ENCODE measurements around the gene LARGE1. TPM values are rescaled to one million over a fixed set of nuclear protein-coding genes. Genes with fewer than 3 reads are reported as not detected.

Gene LARGE1
- total and polyA plus RNA-seq, 9 of the 15 experiments (the other 6 are each of a cell fraction or from before 2014, with no cell fraction given), result 0.01 to 0.66 (median 0.14) TPM; not detected in 2

- peak; percentile 33; the same call in 1 of the 2 replicates for TF ChIP-seq CBFA2T3 (IDR thresholded peaks at IDR 0.05)
- TF ChIP-seq GTF2F1 (IDR thresholded peaks at IDR 0.05; ENCODE audit: low read depth, low read length), result no peak
Observed at GRCh38 chr22:33332538-33332937, 587.7 kb downstream of the LARGE1 start.

GRCh38 chr22:33331017-33331416 lies 589.3 kb downstream of the LARGE1 start:
- Histone ChIP-seq H3K4me1 (replicated peaks in 1 of 2; ENCODE audit: control insufficient read depth in 2 of 2, insufficient read depth in 2 of 2, low read length in 2 of 2) (no peaks in the 10 kb centered on the region), H3K4me3 (no peak overlapping the region), H3K9me1 (ENCODE audit: control insufficient read depth, insufficient read depth, low read length) (no peaks in the 10 kb centered on the region), H2AFZ (ENCODE audit: low read depth, low read length) (no peak overlapping the region), H3K9me3 (replicated peaks; ENCODE audit: control insufficient read depth, insufficient read depth, low read depth, low read length) (no peaks in the 10 kb centered on the region), H3K27me3 (ENCODE audit: control insufficient read depth in 2 of 2, insufficient read depth in 2 of 2, low read length in 2 of 2) (no peaks in the 10 kb centered on the region), H3K36me3 (ENCODE audit: control insufficient read depth, insufficient read depth, low read length) (no peaks in the 10 kb centered on the region), H3K79me2 (ENCODE audit: control insufficient read depth, insufficient read depth, low read length) (no peaks in the 10 kb centered on the region), H3K9ac (ENCODE audit: insufficient read depth in 1 of 2, low read depth in 2 of 2, low read length in 2 of 2) (no peak overlapping the region), H3K4me2 (ENCODE audit: insufficient read depth, low read length) (no peak overlapping the region), H4K20me1 (replicated peaks; ENCODE audit: control insufficient read depth, insufficient read depth, low read length) (no peaks in the 10 kb centered on the region), H3K27ac (ENCODE audit: extremely low read depth, low read depth, low read length) (no peak overlapping the region)
- no TSS peak for BruUV-seq (replicated peaks)
- intact Hi-C loops (cut with micrococcal nuclease), result no loop called here
- DNase-seq (ENCODE audit: extremely low read depth in 1 of 4, low spot score in 3 of 4), result no peak
- no peak for FAIRE-seq
- WGBS (ENCODE audit: insufficient coverage, low coverage, missing lambda C conversion rate), result 0% methylated on average over 1 of the region's 1 CpG
- ChIA-PET POLR2A (no interaction called here), CTCF (ENCODE audit: low intra/inter-chr PET ratio) (no interaction called here)
- in situ Hi-C loops (cut with MboI), result no loop called here
- ATAC-seq, result no peak
- TF ChIP-seq SIN3B (IDR thresholded peaks at IDR 0.05; ENCODE audit: low read depth), result no peak
- TF ChIP-seq MED1 (CRISPR knock-in tag; IDR thresholded peaks at IDR 0.05; ENCODE audit: borderline replicate concordance), result no peak
- no peak for TF ChIP-seq CTCF (IDR thresholded peaks at IDR 0.05 in 2 of 3, conservative IDR thresholded peaks at IDR 0.05 in 1 of 3; ENCODE audit: insufficient read depth in 2 of 3, low read depth in 1 of 3, low read length in 3 of 3)
- TF ChIP-seq ZBTB2 (IDR thresholded peaks at IDR 0.05), result no peak
- no peak for TF ChIP-seq POLR2A (conservative IDR thresholded peaks at IDR 0.05)
- no peak for TF ChIP-seq MITF (IDR thresholded peaks at IDR 0.05)
- no peak for TF ChIP-seq GTF2B (IDR thresholded peaks at IDR 0.05; ENCODE audit: extremely low read depth, insufficient read length)
- no peak for TF ChIP-seq NR4A1 (CRISPR knock-in tag; IDR thresholded peaks at IDR 0.05)
- TF ChIP-seq NR4A1 (tag; IDR thresholded peaks at IDR 0.05), result no peak
- no peak for TF ChIP-seq TRIM28 (IDR thresholded peaks at IDR 0.05)

More at GRCh38 chr22:33332538-33332937, 587.7 kb downstream of the LARGE1 start:
- no peaks in the 10 kb centered on the region for H3K36me3 ChIP-seq (ENCODE audit: control insufficient read depth, insufficient read depth, low read length)
- no peaks in the 10 kb centered on the region for H3K9me3 ChIP-seq (replicated peaks; ENCODE audit: control insufficient read depth, insufficient read depth, low read depth, low read length)
- H3K27me3 ChIP-seq (ENCODE audit: control insufficient read depth in 2 of 2, insufficient read depth in 2 of 2, low read length in 2 of 2), result no peaks in the 10 kb centered on the region
- no peaks in the 10 kb centered on the region for H3K79me2 ChIP-seq (ENCODE audit: control insufficient read depth, insufficient read depth, low read length)
- no peak for ATAC-seq
- no peak overlapping the region for H3K9ac ChIP-seq (ENCODE audit: insufficient read depth in 1 of 2, low read depth in 2 of 2, low read length in 2 of 2)
- 5% methylated on average over 3 of the region's 3 CpGs for WGBS (ENCODE audit: insufficient coverage, low coverage, missing lambda C conversion rate)
- intact Hi-C loops (cut with micrococcal nuclease), result no loop called here
- H4K20me1 ChIP-seq (replicated peaks; ENCODE audit: control insufficient read depth, insufficient read depth, low read length), result no peaks in the 10 kb centered on the region
- POLR2A ChIA-PET, result no interaction called here
- DNase-seq (ENCODE audit: extremely low read depth in 1 of 4, low spot score in 3 of 4), result peak in 1 of 4 experiments; percentile 2
- no peak for FAIRE-seq
- no peak overlapping the region for H2AFZ ChIP-seq (ENCODE audit: low read depth, low read length)
- no peak overlapping the region for H3K4me3 ChIP-seq
- CTCF ChIA-PET (ENCODE audit: low intra/inter-chr PET ratio), result no interaction called here
- no TSS peak for BruUV-seq (replicated peaks)
- H3K4me1 ChIP-seq (replicated peaks in 1 of 2; ENCODE audit: control insufficient read depth in 2 of 2, insufficient read depth in 2 of 2, low read length in 2 of 2), result no peaks in the 10 kb centered on the region
- in situ Hi-C loops (cut with MboI), result no loop called here
- no peak overlapping the region for H3K27ac ChIP-seq (ENCODE audit: extremely low read depth, low read depth, low read length)
- no peaks in the 10 kb centered on the region for H3K9me1 ChIP-seq (ENCODE audit: control insufficient read depth, insufficient read depth, low read length)
- H3K4me2 ChIP-seq (ENCODE audit: insufficient read depth, low read length), result no peak overlapping the region

Measured in K562 (cell line).